ENCODE data around the gene FASTKD3. TPM values are rescaled to one million over a fixed set of nuclear protein-coding genes. Genes with fewer than 3 reads are reported as not detected.

The FASTKD3 gene
- total and polyA plus RNA-seq, 2 of the 4 experiments (the other 2 are of a cell fraction): 8.4 to 12.7 TPM

DNA sequence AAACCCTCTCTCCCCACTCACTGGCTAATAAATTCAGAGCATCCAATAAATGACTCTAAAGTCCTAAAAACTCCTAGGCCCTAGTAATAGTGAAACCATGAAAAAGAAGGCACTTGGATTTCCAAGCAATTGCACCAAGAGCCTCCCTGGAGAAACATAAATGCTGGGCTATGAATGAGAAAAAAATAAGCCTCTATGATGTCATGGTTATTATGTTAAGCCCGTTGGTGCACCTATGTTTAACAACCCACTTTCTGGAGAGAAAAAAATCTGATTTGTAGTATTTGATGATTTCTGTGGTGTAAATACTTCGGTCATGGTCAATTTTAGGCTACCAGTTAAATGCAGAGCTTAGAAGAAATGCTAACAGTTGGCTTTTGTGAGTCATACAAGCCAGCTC, 26.3 kb downstream of the FASTKD3 start:
- Histone ChIP-seq H3K36me3 (ENCODE audit: control insufficient read depth, insufficient read depth, low read length) (no peaks in the 10 kb centered on the region), H3K9me3 (ENCODE audit: control insufficient read depth, insufficient read depth, low read length) (no peaks in the 10 kb centered on the region), H2BK5ac (ENCODE audit: low read depth, low read length, poor library complexity, severe bottlenecking) (no peak overlapping the region), H2BK20ac (ENCODE audit: low read depth, low read length) (no peak overlapping the region), H3K9me1 (ENCODE audit: insufficient read depth, low read length) (no peaks in the 10 kb centered on the region), H4K5ac (ENCODE audit: low read depth, low read length) (no peak overlapping the region), H3K4me3 (ENCODE audit: insufficient read depth, low read depth, low read length) (no peak overlapping the region), H3K23ac (ENCODE audit: low read depth, low read length) (no peak overlapping the region), H4K20me1 (ENCODE audit: insufficient read depth, low read length) (no peaks in the 10 kb centered on the region), H2AFZ (replicated peaks; ENCODE audit: low read length, poor library complexity) (no peak overlapping the region), H4K91ac (ENCODE audit: insufficient read depth, low read depth, low read length) (no peak overlapping the region), H2BK120ac (ENCODE audit: low read depth, low read length) (no peak overlapping the region), H3K4me1 (ENCODE audit: control insufficient read depth, insufficient read depth, low read length) (no peaks in the 10 kb centered on the region), H4K8ac (ENCODE audit: low read depth in 2 of 2, low read length in 2 of 2) (no peak overlapping the region), H3K27me3 (ENCODE audit: control insufficient read depth, insufficient read depth, low read length) (peaks cover 10% of the 10 kb centered on the region), H2AK9ac (replicated peaks; ENCODE audit: low read depth, low read length, poor library complexity) (no peak overlapping the region), H3K79me1 (ENCODE audit: low read depth in 1 of 2, low read length in 2 of 2) (no peaks in the 10 kb centered on the region), H3K4me2 (ENCODE audit: low read depth, low read length) (no peak overlapping the region), H2BK15ac (ENCODE audit: low read depth, low read length) (no peak overlapping the region), H3K14ac (replicated peaks; ENCODE audit: low read depth, low read length) (no peak overlapping the region), H3K18ac (ENCODE audit: low read depth, low read length) (no peak overlapping the region), H3K4ac (ENCODE audit: low read depth, low read length) (no peak overlapping the region), H3K9ac (ENCODE audit: low read depth, low read length) (no peak overlapping the region), H2AK5ac (ENCODE audit: low read depth, low read length) (no peak overlapping the region), H3K27ac (ENCODE audit: insufficient read depth, low read length) (no peak overlapping the region), H3K56ac (ENCODE audit: extremely low read depth, insufficient read depth, low read length) (no peak overlapping the region)
- in situ Hi-C loops (cut with MboI; ENCODE audit: low sequenced_read_pairs) (no loop called here), intact Hi-C loops (cut with micrococcal nuclease) (no loop called here), dilution Hi-C loops (cut with HindIII; ENCODE audit: low sequenced_read_pairs, unreplicated experiment) (no loop called here)
- DNase-seq (no peak), ATAC-seq (ENCODE audit: low read depth) (no peak)
- WGBS, 2 experiments (ENCODE audit: extremely low coverage in 2 of 2, insufficient read length in 1 of 2): no CpG with 5 or more reads among the region's 2 CpGs
- no TSS peak for BruUV-seq (replicated peaks)
- no peak for TF ChIP-seq RFX5 (IDR thresholded peaks at IDR 0.05; ENCODE audit: low read depth, low read length)
- TF ChIP-seq MXI1 (IDR thresholded peaks at IDR 0.05; ENCODE audit: borderline replicate concordance, low read depth, low read length): no peak
- TF ChIP-seq SMC3 (IDR thresholded peaks at IDR 0.05; ENCODE audit: low read depth, low read length): no peak
- no peak for TF ChIP-seq POLR2A (IDR thresholded peaks at IDR 0.05; ENCODE audit: low read depth, low read length)
- TF ChIP-seq, protein P1, sequence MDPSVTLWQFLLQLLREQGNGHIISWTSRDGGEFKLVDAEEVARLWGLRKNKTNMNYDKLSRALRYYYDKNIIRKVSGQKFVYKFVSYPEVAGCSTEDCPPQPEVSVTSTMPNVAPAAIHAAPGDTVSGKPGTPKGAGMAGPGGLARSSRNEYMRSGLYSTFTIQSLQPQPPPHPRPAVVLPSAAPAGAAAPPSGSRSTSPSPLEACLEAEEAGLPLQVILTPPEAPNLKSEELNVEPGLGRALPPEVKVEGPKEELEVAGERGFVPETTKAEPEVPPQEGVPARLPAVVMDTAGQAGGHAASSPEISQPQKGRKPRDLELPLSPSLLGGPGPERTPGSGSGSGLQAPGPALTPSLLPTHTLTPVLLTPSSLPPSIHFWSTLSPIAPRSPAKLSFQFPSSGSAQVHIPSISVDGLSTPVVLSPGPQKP (IDR thresholded peaks at IDR 0.05; ENCODE audit: borderline replicate concordance, low read depth, low read length): no peak
- no peak for TF ChIP-seq BHLHE40 (IDR thresholded peaks at IDR 0.05; ENCODE audit: low read depth, low read length)
- TF ChIP-seq RAD21 (IDR thresholded peaks at IDR 0.05; ENCODE audit: low read length): no peak
- TF ChIP-seq, protein P2, sequence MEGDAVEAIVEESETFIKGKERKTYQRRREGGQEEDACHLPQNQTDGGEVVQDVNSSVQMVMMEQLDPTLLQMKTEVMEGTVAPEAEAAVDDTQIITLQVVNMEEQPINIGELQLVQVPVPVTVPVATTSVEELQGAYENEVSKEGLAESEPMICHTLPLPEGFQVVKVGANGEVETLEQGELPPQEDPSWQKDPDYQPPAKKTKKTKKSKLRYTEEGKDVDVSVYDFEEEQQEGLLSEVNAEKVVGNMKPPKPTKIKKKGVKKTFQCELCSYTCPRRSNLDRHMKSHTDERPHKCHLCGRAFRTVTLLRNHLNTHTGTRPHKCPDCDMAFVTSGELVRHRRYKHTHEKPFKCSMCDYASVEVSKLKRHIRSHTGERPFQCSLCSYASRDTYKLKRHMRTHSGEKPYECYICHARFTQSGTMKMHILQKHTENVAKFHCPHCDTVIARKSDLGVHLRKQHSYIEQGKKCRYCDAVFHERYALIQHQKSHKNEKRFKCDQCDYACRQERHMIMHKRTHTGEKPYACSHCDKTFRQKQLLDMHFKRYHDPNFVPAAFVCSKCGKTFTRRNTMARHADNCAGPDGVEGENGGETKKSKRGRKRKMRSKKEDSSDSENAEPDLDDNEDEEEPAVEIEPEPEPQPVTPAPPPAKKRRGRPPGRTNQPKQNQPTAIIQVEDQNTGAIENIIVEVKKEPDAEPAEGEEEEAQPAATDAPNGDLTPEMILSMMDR (conservative IDR thresholded peaks at IDR 0.05; ENCODE audit: low read depth, low read length): no peak
- POLR2A ChIA-PET (ENCODE audit: unreplicated experiment): no interaction called here
- CTCF ChIA-PET: no interaction called here

All from IMR-90 (cell line).